H9 (cell line): ENCODE measurements around the gene WEE1. TPM values are rescaled to one million over a fixed set of nuclear protein-coding genes. Genes with fewer than 3 reads are reported as not detected.

ENCODE experiments used
- DNase-seq: peaks from one replicate; pipeline ENCODE4 v3.0.0-alpha.2; 2017
- H2AFZ ChIP-seq: one replicate; pipeline ENCODE4 v1.6.1; 2013; ENCODE audit warnings: mild to moderate bottlenecking, low read length, control low read depth, moderate library complexity
- H2AK5ac ChIP-seq: 2 replicates; pipeline ENCODE4 v1.6.1; 2013; ENCODE audit warnings: low read length, control low read depth, mixed read lengths; ENCODE audit not compliant: insufficient read length
- H2BK120ac ChIP-seq: one replicate; pipeline ENCODE4 v1.6.1; 2013; ENCODE audit warnings: low read depth, mild to moderate bottlenecking, low read length, control low read depth, inconsistent platforms; ENCODE audit not compliant: poor library complexity, severe bottlenecking
- H2BK12ac ChIP-seq: 2 replicates; pipeline ENCODE4 v1.6.1; 2013; ENCODE audit warnings: low read length, control low read depth, mixed read lengths, low read depth; ENCODE audit not compliant: insufficient read length
- H2BK15ac ChIP-seq: 2 replicates; pipeline ENCODE4 v1.6.1; 2013; ENCODE audit warnings: low read depth, low read length, control low read depth
- H2BK20ac ChIP-seq: one replicate; pipeline ENCODE4 v1.6.1; 2013; ENCODE audit warnings: low read depth, mild to moderate bottlenecking, low read length, control low read depth, inconsistent platforms; ENCODE audit not compliant: poor library complexity, severe bottlenecking
- H2BK5ac ChIP-seq: 2 replicates; pipeline ENCODE4 v1.6.1; 2013; ENCODE audit warnings: low read length, control low read depth, mixed read lengths; ENCODE audit not compliant: insufficient read length
- H3K14ac ChIP-seq: 2 replicates; pipeline ENCODE4 v1.6.1; 2013; ENCODE audit warnings: low read length, control low read depth; ENCODE audit not compliant: insufficient read depth
- H3K18ac ChIP-seq: 2 replicates; pipeline ENCODE4 v1.6.1; 2013; ENCODE audit warnings: low read depth, mild to moderate bottlenecking, mixed read lengths, low read length, control low read depth; ENCODE audit not compliant: insufficient read length
- H3K23ac ChIP-seq: 2 replicates; pipeline ENCODE4 v1.6.1; 2013; ENCODE audit warnings: low read length, control low read depth, mixed read lengths, low read depth; ENCODE audit not compliant: insufficient read length
- H3K23me2 ChIP-seq: 2 replicates; pipeline ENCODE4 v1.6.1; 2013; ENCODE audit warnings: low read depth, mild to moderate bottlenecking, mixed read lengths, low read length, control low read depth; ENCODE audit not compliant: insufficient read length, poor library complexity, severe bottlenecking
- H3K27ac ChIP-seq: 2 replicates; pipeline ENCODE4 v1.5.1; 2013; ENCODE audit warnings: low read length, control low read depth, mixed read lengths, low read depth; ENCODE audit not compliant: insufficient read length
- H3K27me3 ChIP-seq: 2 replicates; pipeline ENCODE4 v1.6.1; 2013; ENCODE audit warnings: low read length, control low read depth, inconsistent platforms; ENCODE audit not compliant: insufficient read depth
- H3K4ac ChIP-seq: 2 replicates; pipeline ENCODE4 v1.6.1; 2013; ENCODE audit warnings: low read depth, mild to moderate bottlenecking, control low read depth, inconsistent platforms, low read length, moderate library complexity
- H3K4me1 ChIP-seq: 2 replicates; pipeline ENCODE4 v1.6.1; 2013; ENCODE audit warnings: low read length, control low read depth, inconsistent platforms; ENCODE audit not compliant: insufficient read depth
- H3K4me2 ChIP-seq: 2 replicates; pipeline ENCODE4 v1.6.1; 2013; ENCODE audit warnings: low read length, control low read depth, mixed read lengths; ENCODE audit not compliant: insufficient read length, insufficient read depth
- H3K56ac ChIP-seq: 2 replicates; pipeline ENCODE4 v1.6.1; 2013; ENCODE audit warnings: low read depth, mild to moderate bottlenecking, mixed read lengths, low read length, control low read depth; ENCODE audit not compliant: insufficient read length
- H3K79me1 ChIP-seq: 2 replicates; pipeline ENCODE4 v1.6.1; 2013; ENCODE audit warnings: low read depth, mild to moderate bottlenecking, moderate library complexity, low read length, control low read depth, inconsistent platforms; ENCODE audit not compliant: insufficient read depth, poor library complexity, severe bottlenecking
- H3K79me2 ChIP-seq: 2 replicates; pipeline ENCODE4 v1.6.1; 2013; ENCODE audit warnings: low read length, control low read depth, inconsistent platforms; ENCODE audit not compliant: insufficient read depth
- H3K9ac ChIP-seq: 2 replicates; pipeline ENCODE4 v1.6.1; 2013; ENCODE audit warnings: low read length, control low read depth, mixed read lengths; ENCODE audit not compliant: insufficient read length; ENCODE audit errors: extremely low read depth
- H3K9me3 ChIP-seq: one replicate; pipeline ENCODE4 v1.6.1; 2013; ENCODE audit warnings: low read depth, low read length, inconsistent platforms; ENCODE audit not compliant: control insufficient read depth
- H3T11ph ChIP-seq: one replicate; pipeline ENCODE4 v1.6.1; 2013; ENCODE audit warnings: mild to moderate bottlenecking, low read length, control low read depth, inconsistent platforms
- H4K20me1 ChIP-seq: one replicate; pipeline ENCODE4 v1.6.1; 2013; ENCODE audit not compliant: control insufficient read depth, insufficient read length, insufficient read depth
- H4K5ac ChIP-seq: 2 replicates; pipeline ENCODE4 v1.6.1; 2013; ENCODE audit warnings: low read depth, mild to moderate bottlenecking, mixed read lengths, low read length, control low read depth; ENCODE audit not compliant: insufficient read length
- H4K8ac ChIP-seq: replicated peaks from 2 replicates; pipeline ENCODE4 v1.6.1; 2013; ENCODE audit warnings: low read length, control low read depth, mixed read lengths, low read depth; ENCODE audit not compliant: insufficient read length
- H4K91ac ChIP-seq: 2 replicates; pipeline ENCODE4 v1.6.1; 2013; ENCODE audit warnings: low read depth, mild to moderate bottlenecking, moderate library complexity, mixed read lengths, low read length, control low read depth; ENCODE audit not compliant: insufficient read length
- H3K27ac Mint-ChIP-seq, 3 experiments: 2 replicates in 2 of 3; 3 replicates in 1 of 3; pipeline ENCODE4 v1.8.0; 2020 to 2021; ENCODE audit warnings: mixed read lengths in 3 of 3, mild to moderate bottlenecking in 1 of 3, moderate library complexity in 1 of 3
- H3K27me3 Mint-ChIP-seq: 2 replicates; pipeline ENCODE4 v1.8.0; 2021; ENCODE audit warnings: low read depth, mild to moderate bottlenecking, moderate library complexity, mixed read lengths
- H3K36me3 Mint-ChIP-seq, 3 experiments: 2 replicates in 2 of 3; 3 replicates in 1 of 3; pipeline ENCODE4 v1.8.0; 2020 to 2021; ENCODE audit warnings: low read depth in 3 of 3, mixed read lengths in 3 of 3; ENCODE audit not compliant: insufficient read depth in 1 of 3
- H3K4me1 Mint-ChIP-seq, 2 experiments: 2 replicates each; pipeline ENCODE4 v1.8.0; 2020; ENCODE audit warnings: mixed read lengths in 2 of 2
- H3K4me3 Mint-ChIP-seq, 2 experiments: 2 replicates in 1 of 2; 3 replicates in 1 of 2; pipeline ENCODE4 v1.8.0; 2020 to 2021; ENCODE audit warnings: mild to moderate bottlenecking in 2 of 2, mixed read lengths in 2 of 2, moderate library complexity in 1 of 2
- H3K9me3 Mint-ChIP-seq, 2 experiments: 2 replicates in 1 of 2; 3 replicates in 1 of 2; pipeline ENCODE4 v1.8.0; 2020; ENCODE audit warnings: mild to moderate bottlenecking in 2 of 2, mixed read lengths in 2 of 2, moderate library complexity in 1 of 2
- WGBS: extraction: QIAGEN DNeasy Blood & Tissue Kit; methylation state at CpG from one replicate; pipeline ENCODE4 v1.1.7; 2013; ENCODE audit warnings: missing lambda C conversion rate, low lambda C conversion rate, mixed read lengths; ENCODE audit not compliant: insufficient read length; ENCODE audit errors: extremely low coverage; 5-methylcytosine and 5-hydroxymethylcytosine counted together
- total RNA-seq: library from RNA; stranded (reverse); gene quantifications from 2 replicates; pipeline ENCODE4 v1.2.1, GENCODE V29; 2021
- TF ChIP-seq, protein P1 (sequence below): fragments of 200-600 bp; sonication (generic); conservative IDR thresholded peaks from 3 replicates; pipeline ENCODE4 v1.8.0; 2021; ENCODE audit warnings: antibody characterized with exemption, mild to moderate bottlenecking

WEE1 gene
- total RNA-seq, 1 experiment from 2014 or later = 142 TPM

DNA sequence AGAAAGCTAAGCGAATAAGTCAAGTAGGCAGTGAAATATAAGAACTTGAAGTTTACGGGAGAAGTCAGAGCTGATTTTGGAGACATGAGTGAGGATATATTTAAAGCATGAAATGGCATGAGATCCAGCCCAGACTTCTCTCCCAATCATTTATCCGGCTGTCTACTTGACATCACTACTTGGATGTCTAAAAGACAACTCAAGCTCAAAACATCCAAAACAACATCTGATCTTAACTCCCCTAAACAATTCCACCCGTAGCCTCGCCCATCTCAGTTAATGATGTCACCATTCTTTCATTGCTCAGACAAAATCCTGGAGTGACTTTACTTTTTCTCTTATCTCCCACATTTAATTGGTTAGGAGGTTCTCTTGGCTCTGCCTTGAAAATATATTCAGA, 44.5 kb downstream of the WEE1 start:
- Mint-ChIP-seq H3K4me1 (peaks cover 25 to 26% of the 10 kb centered on the region in 2 experiments), H3K27ac (no peak overlapping the region), H3K36me3 (peaks cover 0 to 12% (median 4%) of the 10 kb centered on the region in 3 experiments; a peak in 4 of 7 replicates), H3K27me3 (no peaks in the 10 kb centered on the region), H3K9me3 (peaks cover 0 to 11% of the 10 kb centered on the region in 2 experiments; a peak in 3 of 5 replicates), H3K4me3 (no peak overlapping the region)
- Histone ChIP-seq H3K27ac (no peak overlapping the region), H3K79me2 (no peaks in the 10 kb centered on the region), H2BK12ac (no peak overlapping the region), H3K9ac (no peak overlapping the region), H3K14ac (no peak overlapping the region), H3T11ph (no peak overlapping the region), H2BK120ac (no peak overlapping the region), H3K23ac (no peak overlapping the region), H4K91ac (no peak overlapping the region), H3K9me3 (no peaks in the 10 kb centered on the region), H4K8ac (no peak overlapping the region), H3K4ac (no peak overlapping the region), H2BK15ac (no peak overlapping the region), H3K79me1 (no peaks in the 10 kb centered on the region), H2AFZ (no peak overlapping the region), H2AK5ac (no peak overlapping the region), H2BK5ac (no peak overlapping the region), H3K23me2 (peaks cover 11% of the 10 kb centered on the region), H3K4me2 (no peak overlapping the region), H2BK20ac (no peak overlapping the region), H3K18ac (no peak overlapping the region), H3K27me3 (no peaks in the 10 kb centered on the region), H3K4me1 (no peaks in the 10 kb centered on the region), H4K5ac (no peak overlapping the region), H3K56ac (no peak overlapping the region), H4K20me1 (no peaks in the 10 kb centered on the region)
- TF ChIP-seq, protein P1, sequence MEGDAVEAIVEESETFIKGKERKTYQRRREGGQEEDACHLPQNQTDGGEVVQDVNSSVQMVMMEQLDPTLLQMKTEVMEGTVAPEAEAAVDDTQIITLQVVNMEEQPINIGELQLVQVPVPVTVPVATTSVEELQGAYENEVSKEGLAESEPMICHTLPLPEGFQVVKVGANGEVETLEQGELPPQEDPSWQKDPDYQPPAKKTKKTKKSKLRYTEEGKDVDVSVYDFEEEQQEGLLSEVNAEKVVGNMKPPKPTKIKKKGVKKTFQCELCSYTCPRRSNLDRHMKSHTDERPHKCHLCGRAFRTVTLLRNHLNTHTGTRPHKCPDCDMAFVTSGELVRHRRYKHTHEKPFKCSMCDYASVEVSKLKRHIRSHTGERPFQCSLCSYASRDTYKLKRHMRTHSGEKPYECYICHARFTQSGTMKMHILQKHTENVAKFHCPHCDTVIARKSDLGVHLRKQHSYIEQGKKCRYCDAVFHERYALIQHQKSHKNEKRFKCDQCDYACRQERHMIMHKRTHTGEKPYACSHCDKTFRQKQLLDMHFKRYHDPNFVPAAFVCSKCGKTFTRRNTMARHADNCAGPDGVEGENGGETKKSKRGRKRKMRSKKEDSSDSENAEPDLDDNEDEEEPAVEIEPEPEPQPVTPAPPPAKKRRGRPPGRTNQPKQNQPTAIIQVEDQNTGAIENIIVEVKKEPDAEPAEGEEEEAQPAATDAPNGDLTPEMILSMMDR = no peak
- WGBS = no CpG with 5 or more reads among the region's 5 CpGs
- DNase-seq = no peak
